IMR-90 (cell line): ENCODE measurements around the gene LEPROT. TPM values are rescaled to one million over a fixed set of nuclear protein-coding genes. Genes with fewer than 3 reads are reported as not detected.

Source experiments
- ATAC-seq: fragments of 200-7000 bp; cut with Tn5 transposase; 2 replicates; pipeline ENCODE4 v1.9.1; 2020; ENCODE audit warnings: low read depth, mild to moderate bottlenecking, moderate library complexity
- Bru-seq: library from RNA; stranded (reverse); fragments of 400-500 nt; gene quantifications from one replicate; lab custom pipeline; 2021; lab: Mats Ljungman, UMichigan
- BruChase-seq, 2 experiments: library from RNA; stranded (reverse); fragments of 400-500 nt; gene quantifications; one replicate each; lab custom pipeline; 2021; lab: Mats Ljungman, UMichigan
- BruUV-seq: library from RNA; stranded (reverse); fragments of 400-500 nt; replicated peaks from 2 replicates; lab custom pipeline; 2021; lab: Mats Ljungman, UMichigan
- CTCF ChIA-PET: fragments of 300-600 bp; formaldehyde crosslinking; extraction: SDS; loops from one replicate; lab custom pipeline; 2021; ENCODE audit warnings: antibody characterized with exemption; lab: Yijun Ruan, JAX
- POLR2A ChIA-PET: fragments of 300-600 bp; sonication (Branson Sonifier 250); formaldehyde crosslinking; loops from one replicate; lab custom pipeline; 2022; ENCODE audit warnings: antibody characterized with exemption; ENCODE audit not compliant: unreplicated experiment; lab: Charles Lee
- DNase-seq: peaks from one replicate; pipeline ENCODE4 v3.0.0; 2013
- H2AFZ ChIP-seq: replicated peaks from 2 replicates; pipeline ENCODE3; 2013; ENCODE audit warnings: low read length, mild to moderate bottlenecking; ENCODE audit not compliant: poor library complexity
- H2AK5ac ChIP-seq: 2 replicates; pipeline ENCODE4 v1.6.1; 2013; ENCODE audit warnings: low read depth, low read length, inconsistent platforms
- H2AK9ac ChIP-seq: replicated peaks from 2 replicates; pipeline ENCODE3; 2013; ENCODE audit warnings: mild to moderate bottlenecking, low read depth, low read length, moderate library complexity; ENCODE audit not compliant: poor library complexity
- H2BK120ac ChIP-seq: 2 replicates; pipeline ENCODE4 v1.6.1; 2013; ENCODE audit warnings: low read depth, low read length, inconsistent platforms
- H2BK15ac ChIP-seq: 3 replicates; pipeline ENCODE4 v1.6.1; 2013; ENCODE audit warnings: low read depth, low read length, inconsistent platforms
- H2BK20ac ChIP-seq: 2 replicates; pipeline ENCODE4 v1.6.1; 2013; ENCODE audit warnings: low read depth, mild to moderate bottlenecking, inconsistent platforms, low read length, moderate library complexity
- H2BK5ac ChIP-seq: 2 replicates; pipeline ENCODE4 v1.6.1; 2013; ENCODE audit warnings: mild to moderate bottlenecking, low read depth, low read length, inconsistent platforms; ENCODE audit not compliant: poor library complexity, severe bottlenecking
- H3K14ac ChIP-seq: replicated peaks from 2 replicates; pipeline ENCODE4 v1.6.1; 2013; ENCODE audit warnings: low read depth, low read length, inconsistent platforms
- H3K18ac ChIP-seq: 2 replicates; pipeline ENCODE4 v1.6.1; 2013; ENCODE audit warnings: low read depth, low read length, control low read depth
- H3K23ac ChIP-seq: 2 replicates; pipeline ENCODE4 v1.6.1; 2013; ENCODE audit warnings: low read depth, low read length, inconsistent platforms
- H3K27ac ChIP-seq: 2 replicates; pipeline ENCODE4 v1.5.1; 2013; ENCODE audit warnings: mild to moderate bottlenecking, control low read depth, low read length; ENCODE audit not compliant: insufficient read depth
- H3K27me3 ChIP-seq: 2 replicates; pipeline ENCODE4 v1.6.1; 2013; ENCODE audit warnings: low read length; ENCODE audit not compliant: control insufficient read depth, insufficient read depth
- H3K36me3 ChIP-seq: 2 replicates; pipeline ENCODE4 v1.6.1; 2013; ENCODE audit warnings: low read length, mixed read lengths; ENCODE audit not compliant: control insufficient read depth, insufficient read depth
- H3K4ac ChIP-seq: 2 replicates; pipeline ENCODE4 v1.6.1; 2013; ENCODE audit warnings: low read depth, low read length, inconsistent platforms
- H3K4me1 ChIP-seq: 2 replicates; pipeline ENCODE4 v1.6.1; 2013; ENCODE audit warnings: low read length, mixed read lengths; ENCODE audit not compliant: control insufficient read depth, insufficient read depth
- H3K4me2 ChIP-seq: 2 replicates; pipeline ENCODE4 v1.6.1; 2013; ENCODE audit warnings: low read depth, mild to moderate bottlenecking, control low read depth, low read length, moderate library complexity
- H3K4me3 ChIP-seq: 2 replicates; pipeline ENCODE4 v1.5.1; 2013; ENCODE audit warnings: low read depth, mild to moderate bottlenecking, control low read depth, low read length, moderate library complexity; ENCODE audit not compliant: insufficient read depth
- H3K56ac ChIP-seq: 2 replicates; pipeline ENCODE4 v1.6.1; 2013; ENCODE audit warnings: low read length, inconsistent platforms; ENCODE audit not compliant: insufficient read depth; ENCODE audit errors: extremely low read depth
- H3K79me1 ChIP-seq, 2 experiments: 2 replicates each; pipeline ENCODE4 v1.6.1; 2013; ENCODE audit warnings: low read length in 2 of 2, inconsistent platforms in 1 of 2, low read depth in 1 of 2
- H3K9ac ChIP-seq: 2 replicates; pipeline ENCODE4 v1.6.1; 2013; ENCODE audit warnings: low read depth, low read length, control low read depth
- H3K9me1 ChIP-seq: 2 replicates; pipeline ENCODE4 v1.6.1; 2013; ENCODE audit warnings: low read length, inconsistent platforms; ENCODE audit not compliant: insufficient read depth
- H3K9me3 ChIP-seq: 2 replicates; pipeline ENCODE4 v1.6.1; 2013; ENCODE audit warnings: low read length; ENCODE audit not compliant: control insufficient read depth, insufficient read depth
- H4K20me1 ChIP-seq: 2 replicates; pipeline ENCODE4 v1.6.1; 2013; ENCODE audit warnings: low read length, inconsistent platforms; ENCODE audit not compliant: insufficient read depth
- H4K5ac ChIP-seq: 2 replicates; pipeline ENCODE4 v1.6.1; 2013; ENCODE audit warnings: mild to moderate bottlenecking, low read depth, low read length, control low read depth
- H4K8ac ChIP-seq, 2 experiments: 2 replicates each; pipeline ENCODE4 v1.6.1; 2013; ENCODE audit warnings: low read depth in 2 of 2, low read length in 2 of 2, control low read depth in 1 of 2, inconsistent platforms in 1 of 2
- H4K91ac ChIP-seq: 2 replicates; pipeline ENCODE4 v1.6.1; 2013; ENCODE audit warnings: low read depth, low read length, inconsistent platforms; ENCODE audit not compliant: insufficient read depth
- MAFK ChIP-seq: IDR thresholded peaks from 2 replicates; pipeline ENCODE4 v1.6.1; 2012; ENCODE audit warnings: low read depth, low read length, improper control_type of control experiment
- MAZ ChIP-seq: IDR thresholded peaks from 2 replicates; pipeline ENCODE4 v1.6.1; 2012; ENCODE audit warnings: low read depth, mild to moderate bottlenecking, low read length, improper control_type of control experiment, moderate library complexity, borderline replicate concordance
- MXI1 ChIP-seq: IDR thresholded peaks from 2 replicates; pipeline ENCODE4 v1.6.1; 2012; ENCODE audit warnings: low read depth, mild to moderate bottlenecking, low read length, moderate library complexity, borderline replicate concordance
- POLR2A ChIP-seq: IDR thresholded peaks from 2 replicates; pipeline ENCODE4 v1.6.1; 2012; ENCODE audit warnings: mild to moderate bottlenecking, low read depth, low read length
- WGBS, 2 experiments: methylation state at CpG; one replicate each; pipeline versions ENCODE4 v1.1.5 to v1.1.7; 2013; ENCODE audit warnings: missing lambda C conversion rate in 2 of 2; ENCODE audit not compliant: insufficient read length in 1 of 2; ENCODE audit errors: extremely low coverage in 2 of 2; 5-methylcytosine and 5-hydroxymethylcytosine counted together
- dilution Hi-C: fragments of 300-500 bp; cut with HindIII; formaldehyde crosslinking; loops from one replicate; pipeline ENCODE4 v1.14.3; 2018; ENCODE audit warnings: low sequenced_read_pairs; ENCODE audit not compliant: unreplicated experiment
- in situ Hi-C: fragments of 300-500 bp; cut with MboI; formaldehyde crosslinking; loops from 3 replicates; pipeline ENCODE4 v1.14.3; 2019; ENCODE audit warnings: low sequenced_read_pairs, inconsistent platforms, mixed read lengths
- intact Hi-C: fragments of 100-400 bp; cut with micrococcal nuclease; formaldehyde crosslinking; loops from 2 replicates; pipeline ENCODE4 v1.10.0; 2022
- long read RNA-seq: library from polyadenylated mRNA; unstranded; transcript quantifications from one replicate; pipeline ENCODE4 v2.0.0, GENCODE V29; 2021; ENCODE audit not compliant: unreplicated experiment
- polyA plus RNA-seq, 3 experiments: library from polyadenylated mRNA; depleted of rRNA; stranded (reverse); fragments of >200 nt; gene quantifications; 2 replicates each; pipeline ENCODE4 v1.2.3, GENCODE V29; 2012; ENCODE audit warnings: low replicate concordance in 1 of 3
- total RNA-seq: library from RNA; depleted of rRNA; stranded (reverse); fragments of >200 nt; gene quantifications from 2 replicates; pipeline ENCODE4 v1.2.3, GENCODE V29; 2012; rRNA removed

The LEPROT gene, protein sequence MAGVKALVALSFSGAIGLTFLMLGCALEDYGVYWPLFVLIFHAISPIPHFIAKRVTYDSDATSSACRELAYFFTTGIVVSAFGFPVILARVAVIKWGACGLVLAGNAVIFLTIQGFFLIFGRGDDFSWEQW
- total RNA-seq, result 21.0 and 37.2 TPM in 2 replicates
- polyA plus RNA-seq (2012; rRNA removed), result 30.5 and 40.2 TPM in 2 replicates
- polyA plus RNA-seq (2012; cell fraction: cytosol; rRNA removed), result 14.2 and 24.4 TPM in 2 replicates
- polyA plus RNA-seq (2012; cell fraction: nucleus; rRNA removed; ENCODE audit: low replicate concordance), result 9.5 and 50.4 TPM in 2 replicates
- Bru-seq, nascent RNA, result percentile 90 among the genes with signal in this experiment
- BruChase-seq, experiment 1, labeled RNA remaining after a 6-hour chase, result percentile 99 among the genes with signal in this experiment
- percentile 98 among the genes with signal in this experiment for BruChase-seq, experiment 2, labeled RNA remaining after a 2-hour chase
- long read RNA-seq, full-length matches to known transcripts, result 98 of 114 reads
- long read RNA-seq, partial matches to known transcripts, result 15 of 114 reads
- long read RNA-seq, other reads (novel, unspliced or antisense), result 1 of 114 reads

DNA sequence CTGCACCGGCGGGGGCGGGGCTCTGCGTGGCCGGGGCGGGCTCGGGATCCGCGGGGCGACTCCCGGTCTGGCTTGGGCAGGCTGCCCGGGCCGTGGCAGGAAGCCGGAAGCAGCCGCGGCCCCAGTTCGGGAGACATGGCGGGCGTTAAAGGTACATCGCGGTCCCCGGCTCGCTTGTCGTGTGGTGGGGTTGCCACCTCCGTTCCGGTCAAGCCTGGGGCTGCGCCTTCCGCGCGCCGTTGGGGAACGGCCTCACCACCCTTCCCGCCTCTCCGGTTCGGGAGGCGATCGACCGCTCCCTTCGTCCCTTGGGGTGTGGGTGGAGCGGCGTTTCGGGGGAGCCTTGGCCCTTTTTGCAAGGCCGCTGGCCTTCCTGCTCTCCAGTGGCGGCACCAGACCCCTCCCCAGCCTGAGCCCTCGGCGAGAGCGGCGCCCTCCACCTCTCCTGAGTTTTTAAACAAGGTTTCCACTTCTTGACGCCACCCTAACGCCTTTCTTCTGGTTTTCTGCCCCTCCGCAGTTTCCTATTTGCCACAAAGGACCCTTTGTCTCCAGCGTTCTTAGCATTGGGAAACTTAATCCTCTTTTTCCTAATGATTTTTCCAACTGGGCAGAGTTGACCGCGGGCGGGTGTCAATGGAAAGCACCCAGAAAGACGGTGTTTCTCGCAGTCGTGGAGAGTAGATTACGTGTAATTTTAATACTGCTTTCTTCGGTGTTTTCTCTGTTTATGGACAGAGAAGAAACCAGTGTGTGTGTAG is at the start of gene LEPROT, which contains the start of gene LEPR:
TSS of gene LEPROT (plus strand) at position 79 of the 761 bp plus-strand sequence. CDS start at position 136, 57 bp downstream.
TSS of gene LEPR (plus strand) at position 79 of the 761 bp plus-strand sequence. CDS start 144,898 bp downstream, outside the sequence.
- H4K8ac ChIP-seq, result peak within 1 kb of the TSS; percentile 97 to 100
- H3K4me1 ChIP-seq, result peaks cover 16% of the 10 kb centered on the region
- H3K18ac ChIP-seq, result peak within 1 kb of the TSS; percentile 96
- H3K9me3 ChIP-seq, result no peaks in the 10 kb centered on the region
- peak within 1 kb of the TSS; percentile 88 for H2AK5ac ChIP-seq
- H3K4me3 ChIP-seq, result peak within 1 kb of the TSS; percentile 93
- H2BK120ac ChIP-seq, result peak within 1 kb of the TSS; percentile 78
- TF ChIP-seq MAZ, result no peak
- TF ChIP-seq MXI1, result peak; percentile 6; the same call in 1 of the 2 replicates
- TF ChIP-seq MAFK, result no peak
- peak; percentile 69 for TF ChIP-seq POLR2A
- peak; percentile 38 for DNase-seq
- H2BK5ac ChIP-seq, result peak within 1 kb of the TSS; percentile 99
- ATAC-seq, result peak; percentile 10; the same call in 1 of the 2 replicates
- POLR2A ChIA-PET, result interaction anchor here (0.5 kb wide), 2 partner anchors 11 to 207 kb away, joined by 3 read pairs; no protein-coding TSS in a partner anchor
- H3K79me1 ChIP-seq, result peaks cover 18 to 30% of the 10 kb centered on the region in 2 experiments
- peak within 1 kb of the TSS; percentile 93 for H3K4me2 ChIP-seq
- CTCF ChIA-PET, result interaction anchor here (0.9 kb wide), 1 partner anchor 10 kb away, joined by 3 read pairs; no protein-coding TSS in a partner anchor
- intact Hi-C loops, result loop anchor here (5.0 kb wide), 2 partner anchors 168 to 527 kb away; no protein-coding TSS in a partner anchor
- dilution Hi-C loops, result no loop called here
- H3K9me1 ChIP-seq, result peaks cover 15% of the 10 kb centered on the region
- H4K20me1 ChIP-seq, result peaks cover 3% of the 10 kb centered on the region; the same call in 1 of the 2 replicates
- H3K23ac ChIP-seq, result peak within 1 kb of the TSS; percentile 99
- peak within 1 kb of the TSS; percentile 97 for H3K14ac ChIP-seq
- H4K5ac ChIP-seq, result peak within 1 kb of the TSS; percentile 96
- peak within 1 kb of the TSS; percentile 98 for H3K4ac ChIP-seq
- BruUV-seq, result no TSS peak
- H3K36me3 ChIP-seq, result peaks cover 4% of the 10 kb centered on the region
- peak within 1 kb of the TSS; percentile 100 for H3K27ac ChIP-seq
- 0% methylated on average over 5 of the region's 60 CpGs; no CpG with 5 or more reads in 1 of the 2 experiments for WGBS, 2 experiments
- H3K56ac ChIP-seq, result peak within 1 kb of the TSS; percentile 95
- H2AK9ac ChIP-seq, result peak within 1 kb of the TSS; percentile 97
- H2BK20ac ChIP-seq, result 0 out of 2 replicates have a peak within 1 kb of the TSS, but pooled peaks have one; percentile 37
- peak within 1 kb of the TSS; percentile 96 for H2AFZ ChIP-seq
- peak within 1 kb of the TSS; percentile 99 for H2BK15ac ChIP-seq
- H3K27me3 ChIP-seq, result no peaks in the 10 kb centered on the region
- in situ Hi-C loops, result loop anchor here (10.0 kb wide), 3 partner anchors 356 to 1024 kb away; no protein-coding TSS in a partner anchor
- peak within 1 kb of the TSS; percentile 95 for H4K91ac ChIP-seq
- peak within 1 kb of the TSS; percentile 99 for H3K9ac ChIP-seq
